Activated CD4-positive, CD25-positive, alpha-beta regulatory T cell treated with anti-CD3 and anti-CD28 coated beads, Interleukin-2, amount 50 U/mL, for 72 hours (primary cell): ENCODE results near the gene SVOPL.

ENCODE experiments used
- DNase-seq: peaks from one replicate; pipeline ENCODE4 v3.0.0; 2021

SVOPL gene

GRCh38 chr7:138553805-138554204, 147.4 kb downstream of the SVOPL start:
- no peak for DNase-seq

DNA sequence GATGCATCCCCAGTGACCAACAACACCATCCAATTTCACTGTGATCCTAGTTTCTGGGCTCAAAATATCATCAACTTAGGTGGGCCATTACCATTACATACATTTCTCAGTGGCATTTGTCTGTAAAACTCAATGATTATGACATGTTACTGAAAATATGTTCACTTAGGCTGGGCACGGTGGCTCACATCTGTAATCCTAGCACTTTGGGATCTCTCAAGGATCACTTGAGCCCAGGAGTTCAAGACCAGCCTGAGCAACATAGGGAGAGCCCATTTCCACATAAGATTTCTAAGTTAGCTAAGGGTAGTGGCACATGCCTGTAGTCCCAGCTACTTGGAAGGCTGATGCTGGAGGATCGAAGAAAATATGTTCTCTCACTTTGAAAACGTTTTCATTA, 150.1 kb downstream of the SVOPL start:
- DNase-seq = no peak

DNA sequence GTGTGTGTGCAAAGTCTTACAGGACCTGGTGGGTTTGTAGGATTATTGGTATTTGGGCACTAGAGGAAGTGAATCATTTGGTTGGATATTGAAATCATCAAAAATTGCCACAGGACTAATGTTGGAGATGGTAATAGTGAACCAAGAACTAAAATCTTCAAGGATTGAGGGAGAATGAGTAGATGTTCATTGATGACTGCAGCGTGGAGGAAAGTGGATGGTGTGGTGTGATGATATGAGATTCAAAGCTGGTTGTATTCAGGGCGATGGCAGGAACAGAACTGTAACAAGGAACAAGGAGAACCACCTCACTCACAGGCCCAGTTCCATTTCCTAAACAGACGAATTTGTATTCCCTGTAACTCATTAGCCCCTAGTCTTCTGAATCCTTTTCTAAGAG, 150.8 kb downstream of the SVOPL start:
- no peak for DNase-seq

DNA sequence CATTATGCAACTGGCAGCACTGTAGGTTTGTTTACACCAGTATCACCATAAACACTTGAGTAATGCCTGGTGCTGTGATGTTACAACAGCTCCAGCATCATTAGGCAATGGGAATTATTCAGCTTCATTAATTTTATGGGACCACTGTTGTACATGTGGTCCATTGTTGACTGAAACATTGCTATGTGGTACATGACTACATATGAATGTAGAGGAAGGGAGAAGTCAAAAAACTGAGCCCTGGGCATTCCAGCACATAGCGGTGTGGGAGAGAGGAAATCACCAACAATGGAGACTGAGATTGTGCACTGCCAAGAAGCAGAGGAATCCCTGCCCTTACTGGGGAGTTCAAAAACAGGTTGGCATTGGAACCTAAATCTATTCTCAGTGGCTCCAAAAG, 152.1 kb downstream of the SVOPL start:
- no peak for DNase-seq

- no peak for DNase-seq
Observed at GRCh38 chr7:138546829-138547228, 154.3 kb downstream of the SVOPL start.

DNA sequence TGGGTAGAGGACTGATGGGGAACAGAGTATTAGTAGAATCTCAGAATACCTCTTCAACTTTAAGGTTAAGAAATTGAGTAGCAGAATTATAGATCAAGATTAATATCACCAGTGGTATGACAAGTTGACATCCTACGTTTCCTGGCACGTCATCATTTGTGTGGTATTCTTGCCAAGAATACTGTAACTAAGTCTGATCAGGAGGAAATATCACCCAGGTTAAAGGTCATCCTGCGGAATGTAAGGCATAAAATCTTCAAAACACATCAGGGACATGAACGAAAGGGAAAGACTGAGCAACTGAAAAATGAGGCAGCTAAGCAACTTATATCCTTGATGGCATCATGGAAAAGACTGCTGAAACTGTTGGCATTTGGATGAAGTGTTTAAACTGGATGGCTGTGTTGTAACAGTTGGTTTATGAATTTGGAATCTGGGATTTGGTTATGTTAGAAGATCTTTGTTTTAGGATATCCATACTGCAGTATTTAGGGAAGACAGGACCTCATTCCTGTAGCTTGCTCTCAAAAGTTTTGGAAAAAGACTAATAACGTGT, 155.0 kb downstream of the SVOPL start:
- DNase-seq = no peak

DNA sequence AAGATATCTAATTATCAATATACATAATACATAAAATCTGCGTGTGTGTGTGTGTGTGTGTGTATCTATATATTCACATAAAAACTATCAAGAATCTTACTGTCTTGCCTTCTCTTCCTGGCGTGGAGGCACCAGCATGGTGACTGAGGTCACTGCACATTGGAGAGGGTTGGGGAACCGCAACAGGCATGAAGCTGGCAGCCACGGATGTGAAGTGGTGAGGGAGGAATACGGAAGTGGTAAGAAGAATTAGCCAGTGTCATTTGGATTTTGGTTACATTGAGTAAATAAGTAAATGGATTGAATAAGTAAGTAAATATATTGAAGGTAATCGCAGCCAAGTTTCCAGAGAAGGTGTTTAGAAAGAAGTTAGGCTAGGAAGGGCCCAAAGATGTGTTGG, 156.0 kb downstream of the SVOPL start:
- DNase-seq = no peak
